Amniotic epithelial cell (primary cell): ENCODE measurements around the gene YIPF2.

Source experiments
- DNase-seq: peaks from one replicate; pipeline ENCODE4 v3.0.0-alpha.2; 2010; ENCODE audit warnings: low read depth

YIPF2 gene

DNA sequence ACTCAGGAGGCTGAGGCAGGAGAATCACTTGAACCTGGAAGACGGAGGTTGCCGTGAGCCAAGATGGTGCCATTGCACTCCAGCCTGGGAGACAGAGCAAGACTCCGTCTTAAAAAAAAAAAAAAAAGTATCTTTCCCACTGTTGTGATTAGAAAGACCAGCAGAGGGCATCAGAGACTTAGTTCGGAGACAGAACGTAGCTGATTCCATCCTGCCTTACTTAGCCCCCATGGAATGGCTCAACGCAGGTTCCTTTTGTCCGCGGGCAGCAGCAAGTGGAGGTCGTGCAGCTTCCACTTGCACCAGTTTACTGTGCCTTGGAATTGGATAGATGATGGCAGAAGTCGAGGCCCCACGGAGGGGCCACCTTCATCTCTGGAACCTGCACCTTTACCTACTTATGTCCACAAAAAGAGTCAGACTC is 8.2 kb upstream of the YIPF2 start:
- peak; percentile 78 for DNase-seq

DNA sequence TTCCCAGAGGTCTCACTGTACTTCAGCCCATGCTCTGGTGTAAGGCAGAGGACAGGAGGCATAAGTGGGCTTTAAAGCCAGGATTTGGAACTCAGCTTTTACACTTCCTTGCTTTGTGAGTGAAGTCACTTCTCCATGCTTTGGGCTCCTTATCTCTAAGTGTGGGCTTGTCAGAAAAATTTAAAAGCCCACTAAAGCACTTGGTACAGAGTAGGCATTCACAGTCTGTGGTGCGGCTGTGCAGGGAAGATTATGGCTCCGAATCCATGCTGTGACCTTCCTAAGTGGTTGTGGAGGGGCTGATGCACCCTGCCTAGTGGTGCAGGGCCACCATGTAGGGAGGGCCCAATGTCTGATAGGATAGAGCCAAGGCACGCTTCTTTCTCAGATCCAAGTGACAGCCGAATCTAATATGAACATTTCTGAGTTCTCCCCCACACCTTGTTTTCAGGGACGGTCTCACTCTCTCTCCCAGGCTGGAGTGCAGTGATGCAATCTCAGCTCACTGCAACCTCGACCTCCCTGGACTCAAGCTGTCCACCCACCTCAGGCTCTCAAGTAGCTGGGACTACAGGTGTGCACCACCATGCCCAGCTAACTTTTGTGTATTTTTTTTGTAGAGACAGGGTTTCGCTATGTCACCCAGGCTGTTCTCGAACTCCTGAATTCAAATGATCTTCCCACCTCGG is 7.1 kb upstream of the YIPF2 start:
- DNase-seq: no peak

DNA sequence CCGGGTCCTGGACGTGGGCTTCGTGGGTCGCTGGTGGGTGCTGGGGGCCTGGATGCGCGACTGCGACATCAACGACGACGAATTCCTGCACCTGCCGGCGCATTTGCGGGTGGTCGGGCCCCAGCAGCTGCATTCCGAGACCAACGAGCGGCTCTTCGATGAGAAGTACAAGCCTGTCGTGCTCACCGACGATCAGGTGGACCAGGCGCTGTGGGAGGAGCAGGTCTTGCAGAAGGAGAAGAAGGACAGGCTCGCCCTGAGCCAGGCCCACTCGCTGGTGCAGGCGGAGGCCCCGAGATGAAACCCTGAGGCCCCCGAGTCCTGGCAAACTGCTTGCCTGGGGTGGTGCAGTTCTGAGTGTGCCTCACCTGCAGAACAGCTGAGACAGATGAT is 959 bp upstream of the YIPF2 start:
- no peak for DNase-seq

- DNase-seq: no peak
Observed at GRCh38 chr19:10927730-10928562, 493 bp downstream of the YIPF2 start.

DNA sequence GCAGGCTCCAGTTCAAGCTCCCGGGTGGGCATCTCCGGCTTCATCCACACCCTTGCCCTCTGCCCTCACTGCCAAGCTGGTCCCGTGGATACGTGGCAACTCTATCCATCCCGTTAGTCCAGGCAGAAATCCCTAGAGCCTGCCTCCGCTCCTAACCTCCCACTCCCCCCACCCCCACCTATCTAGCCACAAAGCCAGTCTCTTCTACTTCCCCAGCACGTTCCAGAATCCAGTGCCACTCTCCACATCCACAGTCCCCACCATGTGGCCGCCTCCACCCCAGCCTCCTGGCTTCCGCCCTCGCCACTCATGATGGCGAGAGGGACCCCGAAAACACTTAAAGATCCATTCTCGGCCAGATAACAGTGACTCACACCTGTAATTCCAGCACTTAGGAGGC is 3.8 kb downstream of the YIPF2 start:
- DNase-seq: no peak

- DNase-seq: no peak
Observed at GRCh38 chr19:10923260-10924112, 5.0 kb downstream of the YIPF2 start.

- DNase-seq: no peak
Observed at GRCh38 chr19:10922638-10923014, 5.8 kb downstream of the YIPF2 start.

GRCh38 chr19:10921910-10922637 is 6.4 kb downstream of the YIPF2 start:
- DNase-seq: no peak

GRCh38 chr19:10921199-10921909 is 7.1 kb downstream of the YIPF2 start:
- DNase-seq: no peak

GRCh38 chr19:10920781-10921180 is 7.7 kb downstream of the YIPF2 start:
- DNase-seq: no peak

GRCh38 chr19:10920288-10920655 is 8.2 kb downstream of the YIPF2 start:
- no peak for DNase-seq

DNA sequence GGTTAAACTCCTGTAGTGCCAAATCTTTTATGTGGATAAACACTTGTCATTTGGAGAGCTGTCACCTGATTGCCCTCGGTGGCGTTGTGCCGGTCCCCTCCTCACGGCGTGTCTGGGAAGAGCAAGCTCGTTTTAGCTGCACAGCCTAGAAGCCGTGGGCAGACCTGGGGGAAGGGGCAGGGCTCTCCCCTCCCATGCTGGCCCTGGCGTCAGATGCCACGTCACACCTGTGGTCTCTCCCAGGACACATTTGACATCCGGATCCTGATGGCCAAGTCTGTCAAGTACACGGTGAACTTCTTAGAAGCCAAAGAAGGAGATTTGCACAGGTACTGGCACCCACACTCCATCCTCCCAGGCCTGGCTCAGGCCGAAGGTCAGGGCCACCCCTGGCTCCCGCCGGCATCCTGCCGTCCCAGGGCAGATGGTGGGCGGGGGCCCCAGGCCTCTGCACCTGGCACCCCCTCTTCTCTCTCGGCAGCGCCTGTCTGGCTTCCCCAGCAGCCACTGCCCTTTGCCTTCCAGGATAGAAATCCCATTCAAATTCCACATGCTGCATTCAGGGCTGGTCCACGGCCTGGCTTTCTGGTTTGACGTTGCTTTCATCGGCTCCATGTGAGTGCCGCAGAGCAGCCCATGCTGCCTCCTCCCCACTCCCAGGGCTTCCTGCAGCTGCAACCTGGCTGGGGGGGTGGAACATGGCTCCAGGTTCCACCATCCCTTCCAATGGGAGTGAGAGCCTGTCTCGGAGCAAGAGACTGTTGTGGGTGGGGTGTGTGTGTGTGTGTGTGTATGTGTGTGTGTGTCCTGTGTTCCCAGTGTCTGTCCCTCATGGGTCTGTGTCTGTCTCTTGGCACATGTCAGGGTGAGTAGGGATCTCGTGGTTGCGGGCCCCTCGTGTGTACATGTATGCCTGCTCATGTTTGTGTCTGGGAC is 8.8 kb downstream of the YIPF2 start:
- DNase-seq: no peak

DNA sequence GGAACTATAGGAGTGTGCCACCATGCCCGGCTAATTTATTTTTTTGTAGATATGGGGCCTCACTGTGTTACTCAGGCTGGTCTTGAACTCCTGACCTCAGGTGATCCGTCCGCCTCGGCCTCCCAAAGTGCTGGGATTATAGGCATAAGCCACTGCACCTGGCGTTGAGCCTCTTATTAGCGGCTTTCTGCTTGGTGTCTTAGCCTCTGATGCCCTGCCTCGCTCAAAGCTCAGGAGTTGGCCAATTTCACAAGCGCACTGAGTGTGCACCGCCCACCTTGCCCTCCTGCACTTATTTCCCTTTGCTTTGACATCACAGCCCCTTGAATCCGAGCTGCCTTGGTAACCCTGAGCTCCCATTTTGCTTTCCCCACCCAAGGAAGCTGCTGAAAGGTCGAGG is 10.1 kb downstream of the YIPF2 start:
- no peak for DNase-seq

DNA sequence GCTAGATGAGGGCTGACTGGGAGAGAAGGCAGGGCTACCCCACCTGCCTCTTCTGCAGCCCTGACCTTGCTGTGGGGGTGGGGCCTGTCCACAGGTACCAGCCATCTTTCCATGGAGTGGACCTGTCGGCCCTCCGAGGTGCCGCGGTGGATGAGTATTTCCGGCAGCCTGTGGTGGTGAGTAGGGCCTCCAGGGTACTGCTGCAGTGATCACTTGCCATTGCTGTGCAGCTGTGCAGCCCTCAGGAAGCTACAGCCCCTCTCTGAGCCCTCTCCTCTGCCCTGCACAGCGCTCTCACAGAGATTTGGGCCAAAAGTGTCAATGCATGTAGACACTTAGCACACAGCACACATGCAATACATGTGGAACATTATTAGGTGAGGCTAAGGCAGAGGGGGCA is 11.8 kb downstream of the YIPF2 start:
- DNase-seq: no peak

GRCh38 chr19:10915130-10916091 is 13.0 kb downstream of the YIPF2 start:
- DNase-seq: peak; percentile 72

- no peak for DNase-seq
Observed at GRCh38 chr19:10913716-10914340, 14.6 kb downstream of the YIPF2 start.

- no peak for DNase-seq
Observed at GRCh38 chr19:10912619-10913018, 15.8 kb downstream of the YIPF2 start.

DNA sequence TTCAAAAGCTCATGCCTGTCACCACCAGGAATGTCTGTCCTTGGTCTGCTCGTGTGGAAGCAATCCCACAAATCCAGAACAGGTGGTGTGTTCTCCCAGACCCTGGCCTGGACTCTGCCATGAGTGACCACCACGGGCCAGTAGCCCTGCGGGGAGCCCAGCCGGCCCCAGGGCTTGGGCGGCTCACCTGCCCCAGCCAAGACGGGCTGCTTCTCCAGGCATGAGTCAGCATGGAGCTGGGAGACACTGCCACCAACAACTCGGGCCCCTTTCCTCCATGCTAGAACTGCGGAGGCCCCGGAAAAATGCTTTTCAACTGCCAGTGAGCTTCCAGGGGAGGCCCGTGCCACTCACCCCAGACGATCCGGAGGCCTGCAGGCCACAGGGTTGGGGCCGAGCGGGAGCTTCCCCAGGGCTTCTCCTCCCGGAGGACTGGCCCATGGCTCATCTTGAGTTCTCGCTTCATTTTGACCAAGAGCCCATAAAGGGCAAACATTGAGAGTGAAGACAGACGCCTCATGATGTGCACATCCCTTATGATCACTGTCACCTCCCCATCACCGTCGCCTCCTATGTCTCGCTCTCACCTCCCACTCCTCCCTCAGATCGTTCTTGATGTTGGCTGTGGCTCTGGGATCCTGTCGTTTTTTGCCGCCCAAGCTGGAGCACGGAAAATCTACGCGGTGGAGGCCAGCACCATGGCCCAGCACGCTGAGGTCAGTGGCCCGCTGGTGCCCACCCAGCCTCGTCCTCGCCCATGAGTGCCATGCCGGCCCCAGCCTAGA is 16.7 kb downstream of the YIPF2 start:
- DNase-seq: no peak
